GM06990 (cell line): ENCODE data around the gene MRPL36.

Experiments
- DNase-seq: peaks from one replicate; pipeline ENCODE4 v3.0.0-alpha.2; 2011; ENCODE audit not compliant: insufficient read length; ENCODE audit errors: extremely low read depth
- H3K27me3 ChIP-seq: replicated peaks from 2 replicates; pipeline ENCODE4 v1.6.0; 2011; ENCODE audit warnings: low read length; ENCODE audit not compliant: control insufficient read depth, insufficient read depth
- H3K36me3 ChIP-seq: 2 replicates; pipeline ENCODE4 v1.5.1; 2011; ENCODE audit warnings: low read length; ENCODE audit not compliant: control insufficient read depth, insufficient read depth
- H3K4me3 ChIP-seq: replicated peaks from 2 replicates; pipeline ENCODE4 v1.5.1; 2011; ENCODE audit warnings: low read depth, mild to moderate bottlenecking, control low read depth, low read length
- CTCF ChIP-seq: IDR thresholded peaks from 2 replicates; pipeline ENCODE4 v1.5.1; 2011; ENCODE audit warnings: low read length, control low read depth, mild to moderate bottlenecking, inconsistent platforms; ENCODE audit not compliant: insufficient read depth, poor library complexity, severe bottlenecking

MRPL36 gene

GRCh38 chr5:1764606-1764960, 35.1 kb downstream of the MRPL36 start:
- H3K36me3 ChIP-seq: no peaks in the 10 kb centered on the region
- no peak for DNase-seq
- no peaks in the 10 kb centered on the region; the same call in 1 of the 2 replicates for H3K27me3 ChIP-seq
- no peak for TF ChIP-seq CTCF
- no peak overlapping the region for H3K4me3 ChIP-seq

- no peak for TF ChIP-seq CTCF
These were observed 35.6 kb downstream of the MRPL36 start for GRCh38 chr5:1763960-1764605.

GRCh38 chr5:1763548-1763911, 36.1 kb downstream of the MRPL36 start:
- peak; percentile 70 for TF ChIP-seq CTCF
- no peaks in the 10 kb centered on the region; the same call in 1 of the 2 replicates for H3K27me3 ChIP-seq
- no peak for DNase-seq

More at GRCh38 chr5:1763960-1764605, 35.6 kb downstream of the MRPL36 start:
- H3K27me3 ChIP-seq: no peaks in the 10 kb centered on the region; the same call in 1 of the 2 replicates
- H3K4me3 ChIP-seq: no peak overlapping the region
- H3K36me3 ChIP-seq: no peaks in the 10 kb centered on the region
- DNase-seq: no peak

GRCh38 chr5:1762883-1763547, 36.6 kb downstream of the MRPL36 start:
- Histone ChIP-seq H3K36me3 (no peaks in the 10 kb centered on the region), H3K4me3 (no peak overlapping the region), H3K27me3 (no peaks in the 10 kb centered on the region; the same call in 1 of the 2 replicates)
- no peak for TF ChIP-seq CTCF
- no peak for DNase-seq

More at GRCh38 chr5:1763548-1763911, 36.1 kb downstream of the MRPL36 start:
- H3K4me3 ChIP-seq: no peak overlapping the region
- no peaks in the 10 kb centered on the region for H3K36me3 ChIP-seq

GRCh38 chr5:1762121-1762882, 37.3 kb downstream of the MRPL36 start:
- H3K27me3 ChIP-seq: no peaks in the 10 kb centered on the region; the same call in 1 of the 2 replicates
- H3K4me3 ChIP-seq: no peak overlapping the region
- TF ChIP-seq CTCF: no peak
- no peak for DNase-seq
- H3K36me3 ChIP-seq: no peaks in the 10 kb centered on the region
